SK-N-SH treated with all-trans-retinoic acid at 6 μM for 48 hours (cell line): Measurements from ENCODE around the gene NKAIN4.
"Not testable (repeated sequence)": the region's sequence is repeated elsewhere in the genome, so short reads cannot be mapped to it uniquely, and the experiment has no call there.

Source experiments
- ATAC-seq: fragments of 200-7000 bp; cut with Tn5 transposase; 3 replicates; pipeline ENCODE4 v1.9.1; 2020; ENCODE audit warnings: mild to moderate bottlenecking, moderate library complexity
- ARNTL ChIP-seq: fragments of 450-650 bp; formaldehyde crosslinking; IDR thresholded peaks from 2 replicates; pipeline ENCODE4 v1.5.0; 2020; ENCODE audit warnings: low read depth, mild to moderate bottlenecking, moderate library complexity, borderline replicate concordance
- BACH2 ChIP-seq: fragments of 250-450 bp; sonication (Bioruptor Pico); IDR thresholded peaks from 2 replicates; pipeline ENCODE4 v1.9.0; 2021; ENCODE audit warnings: mild to moderate bottlenecking, borderline replicate concordance
- CSDC2 ChIP-seq: fragments of 250-450 bp; sonication (Bioruptor Pico); IDR thresholded peaks from 2 replicates; pipeline ENCODE4 v1.5.0; 2020; ENCODE audit warnings: mild to moderate bottlenecking, moderate library complexity
- CSRNP3 ChIP-seq: fragments of 250-450 bp; sonication (Bioruptor Pico); IDR thresholded peaks from 2 replicates; pipeline ENCODE4 v1.5.1; 2021; ENCODE audit warnings: mild to moderate bottlenecking, moderate library complexity
- GLIS3 ChIP-seq: fragments of 250-450 bp; sonication (Bioruptor Pico); IDR thresholded peaks from 2 replicates; pipeline ENCODE4 v1.5.0; 2020; ENCODE audit warnings: mild to moderate bottlenecking, moderate library complexity
- OSR1 ChIP-seq: fragments of 250-450 bp; sonication (Bioruptor Pico); IDR thresholded peaks from 2 replicates; pipeline ENCODE4 v1.8.0; 2022; ENCODE audit warnings: moderate library complexity, mild to moderate bottlenecking, inconsistent platforms
- POU6F1 ChIP-seq: fragments of 250-450 bp; sonication (Bioruptor Pico); IDR thresholded peaks from 2 replicates; pipeline ENCODE4 v1.8.0; 2021; ENCODE audit warnings: low read depth, mild to moderate bottlenecking, moderate library complexity, borderline replicate concordance
- PPARA ChIP-seq: fragments of 250-450 bp; sonication (Bioruptor Pico); IDR thresholded peaks from 2 replicates; pipeline ENCODE4 v1.5.0; 2020; ENCODE audit warnings: mild to moderate bottlenecking, borderline replicate concordance
- RARB ChIP-seq: fragments of 250-450 bp; sonication (Bioruptor Pico); IDR thresholded peaks from 2 replicates; pipeline ENCODE4 v1.8.0; 2021; ENCODE audit warnings: mild to moderate bottlenecking, moderate library complexity
- SNAI2 ChIP-seq: fragments of 250-450 bp; sonication (Bioruptor Pico); IDR thresholded peaks from 2 replicates; pipeline ENCODE4 v1.5.0; 2020; ENCODE audit warnings: mild to moderate bottlenecking, moderate library complexity
- TCF4 ChIP-seq: fragments of 250-450 bp; sonication (Bioruptor Pico); IDR thresholded peaks from 2 replicates; pipeline ENCODE4 v1.8.0; 2021; ENCODE audit warnings: mild to moderate bottlenecking, moderate library complexity, borderline replicate concordance
- TOX ChIP-seq: fragments of 250-450 bp; sonication (Bioruptor Pico); IDR thresholded peaks from 2 replicates; pipeline ENCODE4 v1.8.0; 2021; ENCODE audit warnings: mild to moderate bottlenecking, moderate library complexity, borderline replicate concordance
- ZC3H10 ChIP-seq: fragments of 250-450 bp; sonication (Bioruptor Pico); IDR thresholded peaks from 2 replicates; pipeline ENCODE4 v1.5.1; 2021; ENCODE audit warnings: mild to moderate bottlenecking, moderate library complexity
- ZFP3 ChIP-seq: fragments of 250-450 bp; sonication (Bioruptor Pico); IDR thresholded peaks from 2 replicates; pipeline ENCODE4 v1.5.0; 2020; ENCODE audit warnings: mild to moderate bottlenecking, moderate library complexity
- ZFP30 ChIP-seq: fragments of 450-650 bp; formaldehyde crosslinking; IDR thresholded peaks from 2 replicates; pipeline ENCODE4 v1.5.0; 2022; ENCODE audit warnings: mild to moderate bottlenecking, moderate library complexity
- ZNF565 ChIP-seq: fragments of 450-650 bp; formaldehyde crosslinking; conservative IDR thresholded peaks from 2 replicates; pipeline ENCODE4 v1.5.0; 2020; ENCODE audit warnings: low read depth, mild to moderate bottlenecking, moderate library complexity
- ZNF8 ChIP-seq: fragments of 450-650 bp; formaldehyde crosslinking; IDR thresholded peaks from 2 replicates; pipeline ENCODE4 v1.5.0; 2020; ENCODE audit warnings: mild to moderate bottlenecking, moderate library complexity
- TF ChIP-seq, protein P1 (sequence below): fragments of 250-450 bp; sonication (Bioruptor Pico); IDR thresholded peaks from 2 replicates; pipeline ENCODE4 v1.5.1; 2020; ENCODE audit warnings: low read depth, mild to moderate bottlenecking, moderate library complexity
- TF ChIP-seq, protein P2 (sequence below): fragments of 250-450 bp; sonication (Bioruptor Pico); IDR thresholded peaks from 2 replicates; pipeline ENCODE4 v1.5.0; 2020; ENCODE audit warnings: mild to moderate bottlenecking, moderate library complexity

Gene NKAIN4

DNA sequence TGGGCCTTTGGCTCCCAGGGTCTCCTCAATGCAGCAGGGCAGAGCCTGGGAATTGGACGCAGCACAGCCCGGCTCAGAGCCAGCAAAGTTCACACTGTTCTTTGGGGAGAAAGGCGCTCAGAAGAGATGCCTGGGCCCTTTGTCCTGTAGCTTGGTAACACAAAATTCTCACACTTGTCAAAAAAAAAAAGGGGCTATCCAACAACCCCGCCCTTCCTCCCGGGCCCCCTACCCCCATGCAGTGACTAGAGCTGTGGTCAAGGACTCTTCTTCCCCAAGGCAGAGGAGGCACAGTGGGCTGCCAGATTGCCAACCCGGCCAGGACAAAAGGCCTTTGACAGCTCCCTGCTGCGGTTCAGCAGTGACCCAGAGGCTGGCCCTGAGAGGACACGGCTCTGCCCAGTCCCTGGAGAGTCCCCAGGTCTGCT, 2.0 kb downstream of the NKAIN4 start:
- ATAC-seq = no peak
- no peak for TF ChIP-seq TCF4 (CRISPR knock-in tag)

GRCh38 chr20:63251350-63251749, 2.9 kb downstream of the NKAIN4 start:
- ATAC-seq = not testable (repeated sequence)

DNA sequence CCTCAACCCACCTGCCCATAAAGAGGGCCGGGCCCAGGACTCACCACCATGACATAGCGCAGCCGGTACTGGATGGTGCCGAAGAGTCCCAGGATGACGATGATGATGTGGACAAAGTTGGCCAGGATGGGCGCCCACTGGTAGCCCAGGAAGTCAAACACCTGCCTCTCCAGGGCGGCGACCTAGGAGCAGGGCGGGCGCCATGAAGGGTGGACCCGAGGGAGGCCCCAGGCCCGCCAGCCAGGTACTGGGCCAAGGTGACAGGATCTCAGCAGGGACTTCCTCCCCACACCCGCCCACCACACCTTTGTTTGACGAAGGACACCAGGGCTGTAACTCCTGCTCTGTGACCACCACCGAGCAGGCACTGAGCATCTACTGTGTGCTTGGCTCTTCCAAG, 4.4 kb downstream of the NKAIN4 start:
- TF ChIP-seq CSDC2 (no peak), ZC3H10 (CRISPR knock-in tag) (no peak), BACH2 (CRISPR knock-in tag) (no peak), OSR1 (CRISPR knock-in tag) (no peak), TOX (CRISPR knock-in tag) (no peak), ARNTL (CRISPR knock-in tag) (no peak), ZNF8 (no peak), ZNF565 (no peak), SNAI2 (CRISPR knock-in tag) (no peak), PPARA (CRISPR knock-in tag) (no peak), ZFP3 (CRISPR knock-in tag) (no peak), POU6F1 (CRISPR knock-in tag) (no peak), RARB (CRISPR knock-in tag) (no peak), TCF4 (CRISPR knock-in tag) (no peak)
- TF ChIP-seq, protein P1, sequence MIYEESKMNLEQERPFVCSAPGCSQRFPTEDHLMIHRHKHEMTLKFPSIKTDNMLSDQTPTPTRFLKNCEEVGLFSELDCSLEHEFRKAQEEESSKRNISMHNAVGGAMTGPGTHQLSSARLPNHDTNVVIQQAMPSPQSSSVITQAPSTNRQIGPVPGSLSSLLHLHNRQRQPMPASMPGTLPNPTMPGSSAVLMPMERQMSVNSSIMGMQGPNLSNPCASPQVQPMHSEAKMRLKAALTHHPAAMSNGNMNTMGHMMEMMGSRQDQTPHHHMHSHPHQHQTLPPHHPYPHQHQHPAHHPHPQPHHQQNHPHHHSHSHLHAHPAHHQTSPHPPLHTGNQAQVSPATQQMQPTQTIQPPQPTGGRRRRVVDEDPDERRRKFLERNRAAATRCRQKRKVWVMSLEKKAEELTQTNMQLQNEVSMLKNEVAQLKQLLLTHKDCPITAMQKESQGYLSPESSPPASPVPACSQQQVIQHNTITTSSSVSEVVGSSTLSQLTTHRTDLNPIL (CRISPR knock-in tag) = no peak
- no peak for ATAC-seq

- ATAC-seq = no peak
- TF ChIP-seq, protein P2, sequence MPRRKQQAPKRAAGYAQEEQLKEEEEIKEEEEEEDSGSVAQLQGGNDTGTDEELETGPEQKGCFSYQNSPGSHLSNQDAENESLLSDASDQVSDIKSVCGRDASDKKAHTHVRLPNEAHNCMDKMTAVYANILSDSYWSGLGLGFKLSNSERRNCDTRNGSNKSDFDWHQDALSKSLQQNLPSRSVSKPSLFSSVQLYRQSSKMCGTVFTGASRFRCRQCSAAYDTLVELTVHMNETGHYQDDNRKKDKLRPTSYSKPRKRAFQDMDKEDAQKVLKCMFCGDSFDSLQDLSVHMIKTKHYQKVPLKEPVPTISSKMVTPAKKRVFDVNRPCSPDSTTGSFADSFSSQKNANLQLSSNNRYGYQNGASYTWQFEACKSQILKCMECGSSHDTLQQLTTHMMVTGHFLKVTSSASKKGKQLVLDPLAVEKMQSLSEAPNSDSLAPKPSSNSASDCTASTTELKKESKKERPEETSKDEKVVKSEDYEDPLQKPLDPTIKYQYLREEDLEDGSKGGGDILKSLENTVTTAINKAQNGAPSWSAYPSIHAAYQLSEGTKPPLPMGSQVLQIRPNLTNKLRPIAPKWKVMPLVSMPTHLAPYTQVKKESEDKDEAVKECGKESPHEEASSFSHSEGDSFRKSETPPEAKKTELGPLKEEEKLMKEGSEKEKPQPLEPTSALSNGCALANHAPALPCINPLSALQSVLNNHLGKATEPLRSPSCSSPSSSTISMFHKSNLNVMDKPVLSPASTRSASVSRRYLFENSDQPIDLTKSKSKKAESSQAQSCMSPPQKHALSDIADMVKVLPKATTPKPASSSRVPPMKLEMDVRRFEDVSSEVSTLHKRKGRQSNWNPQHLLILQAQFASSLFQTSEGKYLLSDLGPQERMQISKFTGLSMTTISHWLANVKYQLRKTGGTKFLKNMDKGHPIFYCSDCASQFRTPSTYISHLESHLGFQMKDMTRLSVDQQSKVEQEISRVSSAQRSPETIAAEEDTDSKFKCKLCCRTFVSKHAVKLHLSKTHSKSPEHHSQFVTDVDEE (CRISPR knock-in tag) = no peak
- TF ChIP-seq RARB (CRISPR knock-in tag) (no peak), ZC3H10 (CRISPR knock-in tag) (no peak), PPARA (CRISPR knock-in tag) (no peak), ZNF8 (no peak), ZFP30 (CRISPR knock-in tag) (no peak)
Measured at GRCh38 chr20:63248835-63249591, 5.2 kb downstream of the NKAIN4 start.

DNA sequence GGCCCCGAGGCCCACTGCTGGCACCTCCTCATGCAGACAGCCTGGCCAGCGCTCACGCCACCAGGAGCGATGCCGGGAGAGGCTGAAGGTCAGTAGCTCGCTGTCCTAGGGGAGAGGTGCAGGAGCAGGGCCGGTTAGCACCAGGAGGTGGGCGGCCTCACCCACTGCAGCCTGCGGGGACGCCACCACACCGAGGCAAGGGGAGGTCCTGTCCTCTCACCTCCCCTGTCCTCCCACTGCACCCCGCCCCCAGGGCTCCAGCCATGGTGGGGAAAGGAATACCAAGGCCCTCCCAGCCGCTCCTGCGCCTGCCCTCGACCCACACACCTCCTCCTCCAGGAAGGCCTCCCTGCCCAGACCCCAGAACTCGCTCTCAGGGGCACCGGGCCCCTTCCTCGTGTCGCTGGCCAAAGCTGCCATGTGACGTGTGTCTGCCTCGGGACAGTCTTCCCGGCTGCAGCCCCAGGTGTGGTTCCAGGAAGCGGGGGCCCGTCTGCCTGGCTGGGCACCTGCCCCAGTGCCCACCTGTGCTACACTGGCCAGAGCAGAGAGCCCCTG, 6.5 kb downstream of the NKAIN4 start:
- TF ChIP-seq ARNTL (CRISPR knock-in tag) (no peak), CSRNP3 (no peak), ZNF565 (no peak), GLIS3 (CRISPR knock-in tag) (no peak)
- no peak for ATAC-seq
